Measurements from ENCODE around the gene AKAP8L. TPM values are rescaled to one million over a fixed set of nuclear protein-coding genes. Genes with fewer than 3 reads are reported as not detected.

The AKAP8L gene
- total and polyA plus RNA-seq, 12 donors: 45.2 to 140 (median 63.1) TPM

- no peak for ATAC-seq
- Histone ChIP-seq H3K27me3 (no peaks in the 10 kb centered on the region), H3K9me3 (no peaks in the 10 kb centered on the region), H3K27ac (no peak overlapping the region), H3K4me3 (peak overlapping the region in 5 of 10 donors; percentile 72 to 92 (median 76)), H3K4me1 (peaks cover 14 to 49% (median 37%) of the 10 kb centered on the region in 9 donors), H3K36me3 (peaks cover 0 to 41% (median 15%) of the 10 kb centered on the region in 9 donors)
- no peak for TF ChIP-seq CTCF (IDR thresholded peaks at IDR 0.05)
- no peak for DNase-seq
- intact Hi-C loops (cut with DNase I): no loop called here
- WGBS, 2 donors: 82 to 87% methylated on average over 10 of the region's 10 CpGs
Measured at GRCh38 chr19:15430526-15431120, 11.8 kb upstream of the AKAP8L start.

- ATAC-seq: no peak
- no peak for DNase-seq
- no peaks in the 10 kb centered on the region for H3K9me3 ChIP-seq
- peaks cover 0 to 47% (median 20%) of the 10 kb centered on the region in 9 donors for H3K36me3 ChIP-seq
- H3K27ac ChIP-seq: no peak overlapping the region
- intact Hi-C loops (cut with DNase I): no loop called here
- WGBS, 2 donors: 81 to 83% methylated on average over 22 to 24 of the region's 24 CpGs
- no peak overlapping the region for H3K4me3 ChIP-seq
- no peaks in the 10 kb centered on the region for H3K27me3 ChIP-seq
- TF ChIP-seq CTCF (IDR thresholded peaks at IDR 0.05): no peak
- H3K4me1 ChIP-seq: peaks cover 14 to 49% (median 37%) of the 10 kb centered on the region in 9 donors
Measured at GRCh38 chr19:15429825-15430467, 11.2 kb upstream of the AKAP8L start.

GRCh38 chr19:15428956-15429824 lies 10.4 kb upstream of the AKAP8L start:
- Histone ChIP-seq H3K36me3 (peaks cover 0 to 54% (median 25%) of the 10 kb centered on the region in 9 donors), H3K9me3 (no peaks in the 10 kb centered on the region), H3K27ac (no peak overlapping the region), H3K27me3 (no peaks in the 10 kb centered on the region), H3K4me3 (no peak overlapping the region), H3K4me1 (peaks cover 14 to 49% (median 37%) of the 10 kb centered on the region in 9 donors)
- no peak for TF ChIP-seq CTCF (IDR thresholded peaks at IDR 0.05)
- intact Hi-C loops (cut with DNase I): no loop called here
- no peak for DNase-seq
- ATAC-seq: no peak
- WGBS, 2 donors: 66 to 70% methylated on average over 22 of the region's 22 CpGs

GRCh38 chr19:15427991-15428471 lies 9.2 kb upstream of the AKAP8L start:
- no peak for TF ChIP-seq CTCF (IDR thresholded peaks at IDR 0.05)
- peaks cover 0 to 6% (median 0%) of the 10 kb centered on the region in 11 donors for H3K9me3 ChIP-seq
- H3K36me3 ChIP-seq: peaks cover 0 to 66% (median 32%) of the 10 kb centered on the region in 9 donors
- peaks cover 10 to 42% (median 35%) of the 10 kb centered on the region in 9 donors for H3K4me1 ChIP-seq
- H3K27ac ChIP-seq: no peak overlapping the region
- no peak for DNase-seq
- no peak overlapping the region for H3K4me3 ChIP-seq
- no peaks in the 10 kb centered on the region for H3K27me3 ChIP-seq
- 92 to 96% methylated on average over 31 to 35 of the region's 35 CpGs for WGBS, 2 donors
- no peak for ATAC-seq
- intact Hi-C loops (cut with DNase I): no loop called here

Measured in heart right ventricle (tissue), 16 donors.